K562 (cell line): ENCODE data around the gene SIGLEC6. TPM values are rescaled to one million over a fixed set of nuclear protein-coding genes. Genes with fewer than 3 reads are reported as not detected.
A peak's percentile ranks its signal among the peaks of the same experiment; 100 is the strongest.

ENCODE experiments used
- ARID4B ChIP-seq: sonication (generic); formaldehyde crosslinking; IDR thresholded peaks from 2 replicates; pipeline ENCODE4 v1.8.0; 2022; ENCODE audit warnings: mild to moderate bottlenecking, missing genetic modification reagents
- CEBPB ChIP-seq: fragments of 450-650 bp; IDR thresholded peaks from 2 replicates; pipeline ENCODE4 v1.6.1; 2016; ENCODE audit warnings: missing genetic modification characterization, missing compliant biosample characterization
- CHD4 ChIP-seq: fragments of 200-600 bp; sonication (generic); IDR thresholded peaks from 3 replicates; pipeline ENCODE4 v1.6.1; 2012; ENCODE audit warnings: low read depth, mild to moderate bottlenecking, mixed read lengths, low read length, inconsistent platforms; ENCODE audit not compliant: insufficient read depth, insufficient replicate concordance, poor library complexity, severe bottlenecking
- DDX20 ChIP-seq: fragments of 450-650 bp; IDR thresholded peaks from 2 replicates; pipeline ENCODE4 v1.6.1; 2016; ENCODE audit warnings: missing genetic modification characterization, low read depth, mild to moderate bottlenecking, missing compliant biosample characterization, moderate library complexity
- GABPB2 ChIP-seq: fragments of 250-450 bp; sonication (Bioruptor Pico); conservative IDR thresholded peaks from 2 replicates; pipeline ENCODE4 v1.5.1; 2021; ENCODE audit warnings: mild to moderate bottlenecking
- HDAC8 ChIP-seq: fragments of 450-650 bp; IDR thresholded peaks from 2 replicates; pipeline ENCODE4 v1.6.1; 2016; ENCODE audit warnings: mild to moderate bottlenecking, missing genetic modification characterization, moderate library complexity, missing compliant biosample characterization
- NR1H2 ChIP-seq: sonication (generic); formaldehyde crosslinking; IDR thresholded peaks from 2 replicates; pipeline ENCODE4 v1.4.0; 2020; ENCODE audit warnings: mild to moderate bottlenecking, missing genetic modification reagents
- PML ChIP-seq: IDR thresholded peaks from 2 replicates; pipeline ENCODE4 v1.6.1; 2012; ENCODE audit warnings: low read length, inconsistent platforms
- RCOR1 ChIP-seq, 2 experiments: IDR thresholded peaks; 2 replicates each; pipeline ENCODE4 v1.6.1; 2012; ENCODE audit warnings: low read depth in 2 of 2, low read length in 2 of 2, borderline replicate concordance in 1 of 2, improper control_type of control experiment in 1 of 2
- TRIM24 ChIP-seq, 2 experiments: fragments of 450-650 bp; IDR thresholded peaks; 2 replicates each; pipeline ENCODE4 v1.6.1; 2016
- TSC22D4 ChIP-seq: fragments of 450-650 bp; IDR thresholded peaks from 2 replicates; pipeline ENCODE4 v1.6.1; 2016; ENCODE audit warnings: missing genetic modification characterization, missing biosample characterization, control low read depth
- ZHX1 ChIP-seq: fragments of 150-350 bp; conservative IDR thresholded peaks from 2 replicates; pipeline ENCODE4 v1.6.1; 2014; ENCODE audit warnings: low read length
- ZNF121 ChIP-seq: sonication (generic); formaldehyde crosslinking; conservative IDR thresholded peaks from 2 replicates; pipeline ENCODE4 v1.8.0; 2022; ENCODE audit warnings: missing genetic modification reagents
- ZNF124 ChIP-seq: sonication (generic); formaldehyde crosslinking; IDR thresholded peaks from 2 replicates; pipeline ENCODE4 v1.8.1; 2022; ENCODE audit warnings: missing genetic modification reagents
- ZNF384 ChIP-seq: IDR thresholded peaks from 2 replicates; pipeline ENCODE4 v1.6.1; 2012; ENCODE audit warnings: low read depth, low read length, improper control_type of control experiment
- ZNF785 ChIP-seq: fragments of 250-450 bp; sonication (Bioruptor Pico); IDR thresholded peaks from 2 replicates; pipeline ENCODE4 v1.4.0; 2020; ENCODE audit warnings: mild to moderate bottlenecking
- polyA plus RNA-seq, 8 experiments: library from polyadenylated mRNA; depleted of rRNA in 4 of 8; stranded (reverse) in 5 of 8; unstranded in 3 of 8; fragments of >200 nt; fragmentation: Nextera tagmentation in 2 of 8; fragmentation: Illumina TruSeq in 1 of 8; extraction: Ambion mirVana in 2 of 8; extraction: Trizol in 1 of 8; gene quantifications; 2 replicates each; pipeline versions ENCODE4 v1.2.1 to v1.2.3, GENCODE V29; 2011 to 2014; ENCODE audit warnings: inconsistent platforms in 1 of 8, missing spikeins in 1 of 8
- total RNA-seq, 7 experiments: library from RNA; depleted of rRNA in 6 of 7; stranded (reverse); fragments of >200 nt in 6 of 7; fragmentation: Illumina TruSeq in 2 of 7; extraction: Trizol in 2 of 7; gene quantifications; 2 replicates each; pipeline versions ENCODE4 v1.2.1 to v1.2.3, GENCODE V29; 2011 to 2021; ENCODE audit warnings: low replicate concordance in 1 of 7

Gene SIGLEC6
- total and polyA plus RNA-seq, 9 of the 15 experiments (the other 6 are each of a cell fraction or from before 2014, with no cell fraction given): 0.03 to 17.5 (median 0.71) TPM

- TF ChIP-seq RCOR1 (IDR thresholded peaks at IDR 0.05; ENCODE audit: borderline replicate concordance in 1 of 2, low read depth in 2 of 2, low read length in 2 of 2) (peak in 1 of 2 experiments; percentile 95; a peak in 3 of 4 replicates), ARID4B (peak; percentile 99), CHD4 (no peak), NR1H2 (peak; percentile 68; the same call in 1 of the 2 replicates), TSC22D4 (no peak), ZNF785 (no peak), ZNF124 (CRISPR knock-in tag) (no peak), PML (no peak; the same call in 1 of the 2 replicates), HDAC8 (tag) (no peak), GABPB2 (CRISPR knock-in tag) (no peak), DDX20 (tag) (0 out of 2 replicates have a peak, but pooled peaks have one; percentile 20), CEBPB (tag) (no peak), TRIM24 (IDR thresholded peaks at IDR 0.05) (peak in 1 of 2 experiments; percentile 17; a peak in 2 of 4 replicates), ZHX1 (no peak), ZNF384 (no peak), ZNF121 (CRISPR knock-in tag) (no peak)
Observed at GRCh38 chr19:51552996-51553725, 21.7 kb upstream of the SIGLEC6 start (continued).
